Heart left ventricle (tissue), 16 donors: Measurements from ENCODE around the gene SMIM8. TPM values are rescaled to one million over a fixed set of nuclear protein-coding genes. Genes with fewer than 3 reads are reported as not detected.

Experiments
- ATAC-seq, 4 donors: fragments of 200-7000 bp; cut with Tn5 transposase; one replicate each; pipeline ENCODE4 v1.9.1; 2020 to 2022; ENCODE audit warnings: moderate library complexity in 4 of 4, mild to moderate bottlenecking in 3 of 4, moderate number of reproducible peaks in 1 of 4
- DNase-seq, 5 donors: peaks; one replicate each; pipeline ENCODE4 v3.0.0-alpha.2; 2020
- H3K27ac ChIP-seq, 12 donors: fragments of 200-600 bp; sonication (generic) in 4 of 12; one replicate each; pipeline versions ENCODE4 v1.5.0 to v1.8.0; 2016 to 2022; ENCODE audit warnings: mild to moderate bottlenecking in 2 of 12
- H3K27me3 ChIP-seq, 9 donors: fragments of 200-600 bp; sonication (generic) in 2 of 9; one replicate each; pipeline versions ENCODE4 v1.5.1 to v1.8.0; 2016 to 2022; ENCODE audit warnings: mild to moderate bottlenecking in 3 of 9
- H3K36me3 ChIP-seq, 9 donors: fragments of 200-600 bp; sonication (generic) in 2 of 9; one replicate each; pipeline versions ENCODE4 v1.5.0 to v1.8.0; 2018 to 2022; ENCODE audit warnings: mild to moderate bottlenecking in 2 of 9
- H3K4me1 ChIP-seq, 12 donors: fragments of 200-600 bp; sonication (generic) in 4 of 12; one replicate each; pipeline versions ENCODE4 v1.5.0 to v1.8.0; 2016 to 2022; ENCODE audit warnings: mild to moderate bottlenecking in 3 of 12
- H3K4me3 ChIP-seq, 12 donors: fragments of 200-600 bp; sonication (generic) in 4 of 12; one replicate each; pipeline versions ENCODE4 v1.5.0 to v1.8.0; 2017 to 2022; ENCODE audit warnings: mild to moderate bottlenecking in 9 of 12, moderate library complexity in 4 of 12
- H3K9me3 ChIP-seq, 12 donors: fragments of 200-600 bp; sonication (generic) in 4 of 12; one replicate each; pipeline versions ENCODE4 v1.5.0 to v1.8.0; 2016 to 2022; ENCODE audit warnings: mild to moderate bottlenecking in 1 of 12
- CTCF ChIP-seq, 12 donors: fragments of 200-600 bp; sonication (generic) in 4 of 12; IDR thresholded peaks; one replicate each; pipeline versions ENCODE4 v1.5.0 to v1.8.0; 2018 to 2022; ENCODE audit warnings: antibody characterized with exemption in 12 of 12, mild to moderate bottlenecking in 5 of 12
- POLR2A ChIP-seq, 2 donors: fragments of 450-650 bp; IDR thresholded peaks; one replicate each; pipeline ENCODE4 v1.6.1; 2017; ENCODE audit warnings: antibody characterized with exemption in 2 of 2, mild to moderate bottlenecking in 2 of 2, moderate library complexity in 2 of 2
- WGBS, 4 donors: extraction: QIAGEN DNeasy Blood & Tissue Kit in 2 of 4; methylation state at CpG; one replicate each; pipeline versions ENCODE4 v1.1.5 to v1.1.7; 2013 to 2018; 5-methylcytosine and 5-hydroxymethylcytosine counted together
- intact Hi-C, 10 donors: fragments of 100-400 bp; cut with DNase I; formaldehyde crosslinking; loops; one replicate each; pipeline versions ENCODE4 v1.11.1 to v1.14.2; 2022
- polyA plus RNA-seq, 2 donors: library from polyadenylated mRNA; stranded (reverse); fragments of 200-250 nt; gene quantifications; one replicate each; pipeline ENCODE4 v1.2.3, GENCODE V29; 2013
- total RNA-seq, 9 donors: library from RNA; depleted of rRNA in 2 of 9; stranded (reverse); fragments of >200 nt in 2 of 9; fragmentation: NEBNext Ultra II Directional in 3 of 9; extraction: Animal tissue kit (Norgen Biotek cat#: 25700) in 3 of 9; gene quantifications; one replicate each; pipeline versions ENCODE4 v1.1.0 to v1.2.4, GENCODE V29; 2016 to 2023
- donor health status: ischemic (EF 13 %, LVEDD 7.1; RV severe dilation, severe dysfunction).
- donor health status: healthy with polysubstance abuse.
- donor health status: DM: no; HTN: yes; CAD: no.
- donor health status: DM: no; HTN: no; CAD: no.
- donor health status: ischemic (EF 25% LVEDD 6.9; RV normal size, moderate dysfunction).
- donor health status: ischemic (EF 25% LVEDD 5.7; RV mildly dilated, moderate dysfunction).
- donor health status: healthy.
- donor health status: DM: yes; HTN: yes; CAD: no.
- donor health status: ischemic (EF 35%, LVEDD 5.7; RV mildly dilated, moderate dysfunction).
- donor health status: nonischemic (EF 11% LVEDD 7.7; RV severe dilation, severe dysfunction).
- donor health status: DM: yes; HTN: yes; CAD: no.
- donor health status: PGD.
- donor health status: ischemic (EF 29% LVEDD 5.4; RV normal size, mild dysfunction).
- donor health status: nonischemic (EF 23%, LVEDD 6.1; RV moderate dilation, normal function).

SMIM8 gene
- total and polyA plus RNA-seq, 11 donors: 5.9 to 17.5 (median 9.0) TPM

- intact Hi-C loops: no loop called here
- no peaks in the 10 kb centered on the region for H3K36me3 ChIP-seq
- no peak overlapping the region for H3K27ac ChIP-seq
- no peak for TF ChIP-seq POLR2A (IDR thresholded peaks at IDR 0.05)
- TF ChIP-seq CTCF (IDR thresholded peaks at IDR 0.05): no peak
- no peaks in the 10 kb centered on the region for H3K9me3 ChIP-seq
- no peaks in the 10 kb centered on the region for H3K4me1 ChIP-seq
- no peak overlapping the region for H3K4me3 ChIP-seq
- ATAC-seq (no peak), DNase-seq (no peak)
- WGBS, 4 donors: 55 to 66% (median 63%) methylated on average over 3 of the region's 3 CpGs
- H3K27me3 ChIP-seq: no peaks in the 10 kb centered on the region
Observed at GRCh38 chr6:87283461-87283860, 38.9 kb upstream of the SMIM8 start.

GRCh38 chr6:87287251-87287650, 35.1 kb upstream of the SMIM8 start:
- 82 to 94% (median 87%) methylated on average over 2 of the region's 2 CpGs for WGBS, 4 donors
- no peak for TF ChIP-seq POLR2A (IDR thresholded peaks at IDR 0.05)
- TF ChIP-seq CTCF (IDR thresholded peaks at IDR 0.05): no peak
- ATAC-seq (no peak), DNase-seq (no peak)
- Histone ChIP-seq H3K9me3 (no peaks in the 10 kb centered on the region), H3K27me3 (no peaks in the 10 kb centered on the region), H3K36me3 (no peaks in the 10 kb centered on the region), H3K4me3 (no peak overlapping the region), H3K27ac (no peak overlapping the region), H3K4me1 (no peaks in the 10 kb centered on the region)
- intact Hi-C loops: no loop called here

- TF ChIP-seq POLR2A (IDR thresholded peaks at IDR 0.05) (no peak), CTCF (IDR thresholded peaks at IDR 0.05) (no peak)
- H3K27ac ChIP-seq: no peak overlapping the region
- ATAC-seq: no peak
- WGBS, 4 donors: 84 to 97% (median 92%) methylated on average over 3 of the region's 3 CpGs
- intact Hi-C loops: no loop called here
- H3K4me1 ChIP-seq: no peaks in the 10 kb centered on the region
- no peak overlapping the region for H3K4me3 ChIP-seq
- DNase-seq: no peak
- H3K36me3 ChIP-seq: no peaks in the 10 kb centered on the region
- H3K9me3 ChIP-seq: no peaks in the 10 kb centered on the region
- peaks cover 0 to 5% (median 0%) of the 10 kb centered on the region in 9 donors for H3K27me3 ChIP-seq
Observed at GRCh38 chr6:87289571-87289970, 32.8 kb upstream of the SMIM8 start.

GRCh38 chr6:87291883-87292282, 30.5 kb upstream of the SMIM8 start:
- peaks cover 0 to 5% (median 0%) of the 10 kb centered on the region in 9 donors for H3K27me3 ChIP-seq
- TF ChIP-seq POLR2A (IDR thresholded peaks at IDR 0.05): no peak
- no peak for TF ChIP-seq CTCF (IDR thresholded peaks at IDR 0.05)
- H3K4me1 ChIP-seq: no peaks in the 10 kb centered on the region
- intact Hi-C loops: no loop called here
- H3K36me3 ChIP-seq: no peaks in the 10 kb centered on the region
- no peak for DNase-seq
- 86 to 93% (median 89%) methylated on average over 2 of the region's 2 CpGs for WGBS, 4 donors
- H3K4me3 ChIP-seq: no peak overlapping the region
- H3K9me3 ChIP-seq: no peaks in the 10 kb centered on the region
- no peak overlapping the region for H3K27ac ChIP-seq
- ATAC-seq: no peak
